Right lobe of liver (tissue), 6 donors: ENCODE results near the gene INPP4B. TPM values are rescaled to one million over a fixed set of nuclear protein-coding genes. Genes with fewer than 3 reads are reported as not detected.

ENCODE experiments used
- ATAC-seq, 4 donors: fragments of 200-7000 bp; cut with Tn5 transposase; one replicate each; pipeline ENCODE4 v1.9.1; 2020; ENCODE audit warnings: mild to moderate bottlenecking in 4 of 4, moderate library complexity in 4 of 4
- DNase-seq, 3 donors: peaks; one replicate each; pipeline ENCODE4 v3.0.0-alpha.2; 2020
- H3K27ac ChIP-seq, 3 donors: fragments of 200-600 bp; one replicate each; pipeline ENCODE4 v1.8.0; 2022
- H3K27me3 ChIP-seq, 2 donors: fragments of 200-600 bp; one replicate each; pipeline ENCODE4 v1.8.0; 2022
- H3K36me3 ChIP-seq, 4 donors: fragments of 200-600 bp; sonication (generic) in 1 of 4; one replicate each; pipeline versions ENCODE4 v1.5.1 to v1.8.0; 2017 to 2022; ENCODE audit warnings: control low read depth in 1 of 4
- H3K4me1 ChIP-seq, 4 donors: fragments of 200-600 bp; sonication (generic) in 1 of 4; one replicate each; pipeline versions ENCODE4 v1.5.1 to v1.8.0; 2017 to 2022; ENCODE audit warnings: control low read depth in 1 of 4
- H3K4me3 ChIP-seq, 3 donors: fragments of 200-600 bp; one replicate each; pipeline ENCODE4 v1.8.0; 2022
- H3K9me3 ChIP-seq, 4 donors: fragments of 200-600 bp; sonication (generic) in 1 of 4; one replicate each; pipeline versions ENCODE4 v1.5.1 to v1.8.0; 2017 to 2022; ENCODE audit warnings: control low read depth in 1 of 4
- CTCF ChIP-seq, 4 donors: fragments of 200-600 bp in 3 of 4; fragments of 450-650 bp in 1 of 4; IDR thresholded peaks; one replicate each; pipeline versions ENCODE4 v1.5.1 to v1.8.0; 2016 to 2022; ENCODE audit warnings: antibody characterized with exemption in 4 of 4, mild to moderate bottlenecking in 2 of 4
- POLR2A ChIP-seq: fragments of 450-650 bp; IDR thresholded peaks from one replicate; pipeline ENCODE4 v1.6.1; 2017; ENCODE audit warnings: antibody characterized with exemption, mild to moderate bottlenecking
- WGBS: methylation state at CpG from one replicate; pipeline ENCODE4 v1.1.6; 2018; ENCODE audit warnings: low coverage, low lambda C conversion rate; ENCODE audit not compliant: insufficient coverage; ENCODE audit errors: missing lambda C conversion rate; 5-methylcytosine and 5-hydroxymethylcytosine counted together
- intact Hi-C, 2 donors: fragments of 100-400 bp; cut with DNase I; formaldehyde crosslinking; loops; one replicate each; pipeline versions ENCODE4 v1.11.2 to v1.14.1; 2022
- total RNA-seq, 6 experiments: library from RNA; depleted of rRNA in 2 of 6; stranded (reverse); fragments of >200 nt in 2 of 6; fragmentation: NEBNext Ultra II Directional in 3 of 6; extraction: Animal tissue kit (Norgen Biotek cat#: 25700) in 3 of 6; gene quantifications; one replicate each; pipeline versions ENCODE4 v1.1.0 to v1.2.4, GENCODE V29; 2016 to 2023
- donor health status: DM: no; HTN: yes; CAD: no.
- donor health status: DM: no; HTN: no; CAD: no.
- donor health status: DM: no; HTN: no; CAD: no.
- donor health status: DM: no; HTN: yes; CAD: no.
- donor health status: DM: no; HTN: yes; CAD: no.

Gene INPP4B
- total RNA-seq, 6 experiments from 2014 or later, result 0.73 to 5.0 (median 1.6) TPM

- 71% methylated on average over 4 of the region's 4 CpGs for WGBS
- DNase-seq, result no peak
- no peaks in the 10 kb centered on the region for H3K36me3 ChIP-seq
- no peak overlapping the region for H3K4me3 ChIP-seq
- H3K4me1 ChIP-seq, result no peaks in the 10 kb centered on the region
- TF ChIP-seq POLR2A (no peak), CTCF (IDR thresholded peaks at IDR 0.05) (no peak)
- intact Hi-C loops, result no loop called here
- no peak for ATAC-seq
- H3K9me3 ChIP-seq, result peaks cover 0 to 3% (median 0%) of the 10 kb centered on the region in 4 donors
- no peaks in the 10 kb centered on the region for H3K27me3 ChIP-seq
- H3K27ac ChIP-seq, result no peak overlapping the region
These were observed 552.6 kb downstream of the INPP4B start for GRCh38 chr4:142293536-142293935.

- ATAC-seq (no peak), DNase-seq (no peak)
- TF ChIP-seq CTCF (IDR thresholded peaks at IDR 0.05) (no peak), POLR2A (no peak)
- no peaks in the 10 kb centered on the region for H3K27me3 ChIP-seq
- no peaks in the 10 kb centered on the region for H3K36me3 ChIP-seq
- no peak overlapping the region for H3K4me3 ChIP-seq
- WGBS, result 33% methylated on average over 2 of the region's 2 CpGs
- H3K9me3 ChIP-seq, result peaks cover 0 to 3% (median 0%) of the 10 kb centered on the region in 4 donors
- H3K27ac ChIP-seq, result no peak overlapping the region
- no peaks in the 10 kb centered on the region for H3K4me1 ChIP-seq
- intact Hi-C loops, result no loop called here
These were observed 553.9 kb downstream of the INPP4B start for GRCh38 chr4:142292231-142292630.

- peaks cover 0 to 3% (median 0%) of the 10 kb centered on the region in 4 donors for H3K9me3 ChIP-seq
- no peak overlapping the region for H3K27ac ChIP-seq
- H3K4me1 ChIP-seq, result no peaks in the 10 kb centered on the region
- intact Hi-C loops, result no loop called here
- no peak overlapping the region for H3K4me3 ChIP-seq
- ATAC-seq (no peak), DNase-seq (no peak)
- WGBS, result 60% methylated on average over 5 of the region's 5 CpGs
- no peaks in the 10 kb centered on the region for H3K27me3 ChIP-seq
- TF ChIP-seq CTCF (IDR thresholded peaks at IDR 0.05) (no peak), POLR2A (no peak)
- no peaks in the 10 kb centered on the region for H3K36me3 ChIP-seq
These were observed 554.6 kb downstream of the INPP4B start for GRCh38 chr4:142291299-142292050.

GRCh38 chr4:142287371-142287770 is 558.7 kb downstream of the INPP4B start:
- ATAC-seq (no peak), DNase-seq (no peak)
- H3K4me3 ChIP-seq, result no peak overlapping the region
- no peaks in the 10 kb centered on the region for H3K36me3 ChIP-seq
- no peak for TF ChIP-seq CTCF (IDR thresholded peaks at IDR 0.05)
- TF ChIP-seq POLR2A, result no peak
- no peaks in the 10 kb centered on the region for H3K4me1 ChIP-seq
- H3K27me3 ChIP-seq, result no peaks in the 10 kb centered on the region
- H3K9me3 ChIP-seq, result no peaks in the 10 kb centered on the region
- intact Hi-C loops, result no loop called here
- no peak overlapping the region for H3K27ac ChIP-seq
- 74% methylated on average over 8 of the region's 8 CpGs for WGBS

- TF ChIP-seq CTCF (IDR thresholded peaks at IDR 0.05) (no peak), POLR2A (no peak)
- no peak for ATAC-seq
- Histone ChIP-seq H3K36me3 (no peaks in the 10 kb centered on the region), H3K4me3 (no peak overlapping the region), H3K27ac (no peak overlapping the region), H3K27me3 (no peaks in the 10 kb centered on the region), H3K9me3 (no peaks in the 10 kb centered on the region), H3K4me1 (no peaks in the 10 kb centered on the region)
- no peak for DNase-seq
- intact Hi-C loops, result no loop called here
These were observed 560.9 kb downstream of the INPP4B start for GRCh38 chr4:142285222-142285583.
